HTERT RPE-1 (cell line): Measurements from ENCODE around the gene LRGUK.
"Not testable (repeated sequence)": the region's sequence is repeated elsewhere in the genome, so short reads cannot be mapped to it uniquely, and the experiment has no call there.

Experiments
- in situ Hi-C: fragments of 300-500 bp; cut with MboI; formaldehyde crosslinking; loops from 4 replicates; pipeline ENCODE4 v1.14.3; 2020; ENCODE audit warnings: low sequenced_read_pairs

LRGUK gene

DNA sequence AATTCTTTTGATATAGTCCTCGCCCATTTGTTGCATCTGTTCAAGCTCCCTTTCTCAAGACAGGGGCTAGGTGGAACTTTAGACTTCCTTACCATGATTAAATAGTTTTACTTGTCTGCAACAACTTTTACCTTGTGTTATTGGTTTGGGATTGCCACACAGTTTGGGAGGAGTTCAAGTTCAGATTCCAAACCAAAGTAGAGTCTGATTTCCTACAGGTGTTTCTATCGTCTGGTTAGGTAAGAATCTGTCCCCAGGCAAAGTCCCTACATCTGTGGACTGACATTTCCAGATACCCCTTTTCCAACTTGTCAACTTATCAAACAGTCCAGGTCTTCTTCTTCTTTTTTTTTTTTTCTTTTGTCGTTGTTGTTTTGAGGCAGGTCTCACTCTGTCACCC, 93.1 kb downstream of the LRGUK start:
- in situ Hi-C loops = no loop called here

DNA sequence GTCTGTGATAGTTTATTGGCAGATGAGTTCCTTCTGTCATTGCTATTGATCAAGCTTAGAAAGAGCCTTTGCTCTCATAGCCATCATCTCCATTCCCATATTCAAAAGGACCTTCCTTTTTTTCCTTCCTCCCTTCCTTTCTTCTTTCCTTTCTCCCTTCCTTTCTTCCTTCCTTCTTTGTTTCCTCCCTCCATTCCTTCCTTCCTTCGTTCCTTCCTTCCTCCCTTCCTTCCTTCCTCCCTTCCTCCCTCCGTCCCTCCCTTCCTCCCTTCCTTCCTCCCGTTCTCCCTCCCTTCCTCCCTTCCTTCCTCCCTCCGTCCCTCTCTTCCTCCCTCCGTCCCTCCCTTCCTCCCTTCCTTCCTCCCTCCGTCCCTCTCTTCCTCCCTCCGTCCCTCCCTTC, 104.2 kb downstream of the LRGUK start:
- in situ Hi-C loops = not testable (repeated sequence)

- in situ Hi-C loops = no loop called here
Measured at GRCh38 chr7:134234216-134234615, 107.1 kb downstream of the LRGUK start.

DNA sequence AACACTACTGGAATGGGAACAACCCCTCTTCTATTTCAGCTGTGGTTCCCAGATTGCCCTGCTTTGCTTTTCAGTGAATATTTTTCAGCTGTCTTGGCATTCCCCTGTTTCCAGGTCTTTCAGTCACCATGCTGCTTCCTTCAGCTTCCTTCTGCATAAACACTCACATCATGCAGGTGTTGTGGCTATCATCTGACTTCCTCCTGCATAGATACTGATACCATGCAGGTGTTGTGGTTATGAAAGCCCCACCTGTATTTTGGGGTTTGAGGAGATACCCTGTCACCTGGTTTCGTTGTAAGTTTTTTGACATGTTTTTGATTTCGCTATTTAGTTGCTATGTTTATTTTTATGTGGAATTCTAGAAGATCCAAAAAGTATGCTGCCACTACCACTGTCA, 118.1 kb downstream of the LRGUK start:
- in situ Hi-C loops = no loop called here

GRCh38 chr7:134246347-134246746, 119.2 kb downstream of the LRGUK start:
- in situ Hi-C loops = no loop called here

GRCh38 chr7:134246761-134247160, 119.6 kb downstream of the LRGUK start:
- in situ Hi-C loops = no loop called here

DNA sequence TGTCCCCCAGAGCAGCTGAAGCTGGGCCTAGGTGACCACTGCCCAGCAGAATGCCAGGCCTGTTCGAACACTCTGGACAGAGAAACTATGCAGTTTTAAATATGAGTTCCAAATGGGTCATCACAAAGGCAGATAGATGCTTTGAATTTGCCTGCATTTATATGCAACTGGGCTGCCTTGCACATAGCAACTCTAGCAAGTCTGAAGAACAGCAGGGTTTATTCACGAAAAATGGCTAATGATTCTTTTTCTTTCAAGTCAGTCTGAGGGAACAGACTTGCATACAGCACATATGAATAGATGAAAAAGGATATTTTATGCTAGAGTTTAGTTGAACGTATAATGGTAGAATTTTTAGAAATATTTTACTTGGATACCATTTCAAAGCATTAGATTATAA, 121.1 kb downstream of the LRGUK start:
- in situ Hi-C loops = no loop called here

- in situ Hi-C loops = no loop called here
Measured at GRCh38 chr7:134254311-134254710, 127.2 kb downstream of the LRGUK start.

- in situ Hi-C loops = no loop called here
Measured at GRCh38 chr7:134255814-134256213, 128.7 kb downstream of the LRGUK start.

DNA sequence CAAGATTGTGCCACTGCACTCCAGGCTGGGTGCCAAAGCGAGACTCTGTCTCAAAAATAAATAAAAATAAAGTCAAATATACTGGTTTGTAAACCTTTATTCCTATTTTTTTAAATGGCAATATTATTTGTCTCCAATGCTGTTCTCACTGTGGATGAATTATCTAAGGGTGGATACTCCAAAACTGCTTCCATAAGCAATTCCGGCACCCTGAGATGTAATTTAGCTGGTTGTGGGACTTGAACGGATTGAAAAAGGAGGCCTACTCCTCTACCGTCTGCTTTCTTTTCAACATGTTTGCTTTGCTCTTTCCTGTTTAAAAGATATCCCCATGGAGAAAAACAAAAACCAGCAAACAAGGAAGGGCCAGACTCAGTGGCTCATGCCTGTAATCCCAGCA, 135.2 kb downstream of the LRGUK start:
- in situ Hi-C loops = no loop called here

DNA sequence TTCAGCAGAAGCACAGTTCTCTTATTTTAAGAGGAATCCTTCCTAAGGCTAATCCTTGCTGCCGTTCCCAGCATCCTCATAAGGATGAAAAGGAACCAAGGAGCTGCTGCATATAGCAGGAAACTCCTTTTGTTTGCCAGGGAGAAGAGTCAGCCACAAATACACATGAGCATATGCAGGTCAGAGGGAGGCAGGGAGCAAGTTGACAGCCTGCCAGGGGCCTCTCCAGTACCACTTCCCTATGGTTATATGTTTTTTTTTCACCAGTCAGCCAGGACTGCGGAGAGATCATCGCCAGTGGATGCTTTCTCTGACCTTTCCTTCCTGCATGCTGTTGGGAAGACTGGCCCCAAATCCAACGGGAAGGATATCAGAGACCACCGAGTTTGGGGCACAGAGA, 149.8 kb downstream of the LRGUK start:
- in situ Hi-C loops = no loop called here

GRCh38 chr7:134278502-134279153, 151.5 kb downstream of the LRGUK start:
- in situ Hi-C loops = no loop called here

- in situ Hi-C loops = no loop called here
Measured at GRCh38 chr7:134279336-134279735, 152.2 kb downstream of the LRGUK start.

DNA sequence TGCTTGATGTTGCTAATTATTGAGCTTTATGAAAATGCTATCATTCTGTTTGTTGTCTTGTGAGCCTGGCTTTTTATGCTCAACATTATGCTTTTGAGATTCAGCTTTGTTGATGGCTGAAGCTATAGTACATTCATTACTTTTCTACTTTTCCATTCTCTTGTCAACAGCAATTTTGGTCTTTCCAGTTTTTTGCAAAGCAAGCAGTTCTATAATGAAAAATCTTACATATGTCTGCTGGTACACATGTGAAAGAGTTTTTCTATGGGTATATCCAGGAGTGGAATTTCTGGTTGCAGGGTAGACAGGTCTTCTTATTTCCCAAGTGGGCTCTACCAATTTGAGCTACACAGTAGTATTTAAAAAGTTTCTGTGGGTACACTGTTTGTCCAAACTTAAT, 152.8 kb downstream of the LRGUK start:
- in situ Hi-C loops = no loop called here

DNA sequence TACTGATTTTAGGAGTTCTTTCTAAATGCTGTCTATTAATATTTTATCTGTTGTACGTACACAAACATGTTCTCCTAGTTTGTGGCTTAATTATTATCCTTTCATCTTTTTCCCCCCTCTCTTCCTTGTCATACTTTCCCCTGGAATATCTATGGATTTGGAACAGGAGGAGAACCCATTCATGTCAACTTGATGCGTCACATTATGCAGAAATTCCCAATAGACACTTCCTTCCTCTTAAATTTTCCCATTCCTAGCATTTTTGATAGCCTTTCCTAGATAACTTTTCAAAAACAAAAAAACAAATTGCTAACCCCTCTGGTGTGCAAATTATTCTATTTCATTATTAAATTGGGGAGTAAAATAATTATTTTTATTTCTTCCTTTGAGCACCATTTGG, 153.4 kb downstream of the LRGUK start:
- in situ Hi-C loops = no loop called here

- in situ Hi-C loops = no loop called here
Measured at GRCh38 chr7:134284011-134284410, 156.9 kb downstream of the LRGUK start.

- in situ Hi-C loops = no loop called here
Measured at GRCh38 chr7:134284952-134285351, 157.8 kb downstream of the LRGUK start.

- in situ Hi-C loops = no loop called here
Measured at GRCh38 chr7:134287916-134288659, 160.9 kb downstream of the LRGUK start.

DNA sequence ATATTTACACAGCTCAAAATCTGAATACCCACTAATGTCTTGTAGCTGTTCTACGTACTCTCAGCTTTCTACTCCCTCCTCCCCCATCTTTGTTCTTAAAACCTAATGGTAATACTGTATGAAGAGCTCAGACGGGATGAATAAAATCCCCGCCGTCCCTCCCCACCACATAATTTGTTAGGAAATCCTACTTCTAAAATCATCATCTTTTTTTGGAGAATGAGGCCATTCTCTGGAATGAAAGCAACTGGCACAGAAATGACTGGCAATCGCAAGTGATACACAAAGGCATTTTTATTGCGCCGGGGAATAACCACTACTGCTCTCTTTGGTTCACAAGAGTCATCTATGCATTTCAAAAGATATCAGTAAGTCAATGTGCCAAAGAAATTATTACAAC, 162.3 kb downstream of the LRGUK start:
- in situ Hi-C loops = no loop called here

DNA sequence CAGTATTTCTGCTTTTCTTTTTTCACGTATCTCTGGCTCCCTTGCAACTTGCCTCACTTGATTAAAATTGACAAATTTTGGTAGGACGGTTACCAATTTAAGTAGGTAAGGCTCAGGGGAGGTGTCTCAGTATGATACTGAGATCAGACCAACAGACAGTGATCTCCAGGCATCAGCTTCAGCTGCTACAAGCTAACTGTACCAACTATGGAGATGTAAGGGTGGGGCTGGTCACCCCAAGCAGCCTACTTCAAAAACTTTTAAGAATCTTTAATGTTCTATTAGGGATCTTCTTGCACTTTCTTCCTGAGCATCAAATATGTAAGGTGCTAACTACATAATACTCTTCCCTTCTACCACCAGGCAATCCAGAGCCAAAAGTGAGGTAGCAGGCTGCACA, 162.7 kb downstream of the LRGUK start:
- in situ Hi-C loops = no loop called here

GRCh38 chr7:134290286-134290685, 163.1 kb downstream of the LRGUK start:
- in situ Hi-C loops = no loop called here

DNA sequence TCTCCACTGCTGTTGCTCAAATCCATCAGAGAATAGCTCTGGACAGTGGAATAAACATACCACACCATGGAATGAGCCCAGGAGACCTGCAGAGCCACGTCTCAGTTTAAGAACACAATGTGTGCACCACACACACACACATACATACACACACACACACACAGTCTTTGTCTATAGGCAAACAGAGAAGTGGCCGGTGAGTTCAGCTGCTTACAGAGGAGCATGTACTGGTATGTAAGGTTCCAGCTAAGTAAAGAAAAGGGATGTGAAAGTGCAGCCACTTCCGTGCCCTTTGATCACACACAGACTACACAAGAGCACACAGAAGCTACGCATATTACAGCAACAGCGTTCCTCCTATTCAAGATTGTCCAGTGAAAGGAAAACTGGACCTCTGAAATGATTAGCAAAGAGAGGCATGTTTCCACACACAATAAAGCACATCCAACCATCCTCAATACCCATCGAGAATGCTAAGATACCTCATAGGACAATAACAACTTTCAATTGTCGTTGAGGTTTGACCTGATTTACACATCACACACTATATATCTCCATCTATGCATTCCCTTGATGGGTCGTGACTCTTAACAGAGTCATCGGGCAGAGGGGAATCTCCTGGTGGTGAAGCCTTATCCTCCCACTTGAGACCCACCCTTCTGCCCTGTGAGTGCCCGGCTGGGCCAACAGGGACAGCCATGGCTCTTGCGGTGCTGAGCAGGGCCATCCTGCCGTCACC, 166.0 kb downstream of the LRGUK start:
- in situ Hi-C loops = no loop called here
